Peyer's patch (tissue), 4 donors: Measurements from ENCODE around the gene TMCO4. TPM values are rescaled to one million over a fixed set of nuclear protein-coding genes. Genes with fewer than 3 reads are reported as not detected.

Source experiments
- DNase-seq, 3 donors: peaks; one replicate each; pipeline ENCODE4 v3.0.0-alpha.2; 2017 to 2019
- H3K27ac ChIP-seq, 4 donors: fragments of 200-600 bp; sonication (generic); one replicate each; pipeline ENCODE4 v1.5.1; 2016 to 2019
- H3K27me3 ChIP-seq, 2 donors: fragments of 200-600 bp; sonication (generic); one replicate each; pipeline ENCODE4 v1.5.1; 2019
- H3K36me3 ChIP-seq, 3 donors: fragments of 200-600 bp; sonication (generic); one replicate each; pipeline ENCODE4 v1.5.1; 2016 to 2019
- H3K4me1 ChIP-seq, 4 donors: fragments of 200-600 bp; sonication (generic); one replicate each; pipeline ENCODE4 v1.5.1; 2016 to 2019
- H3K4me3 ChIP-seq, 4 donors: fragments of 200-600 bp; sonication (generic); 1 replicate in 3 of 4; 2 replicates in 1 of 4; pipeline ENCODE4 v1.5.1; 2016 to 2019; ENCODE audit warnings: mild to moderate bottlenecking in 1 of 4
- H3K9me3 ChIP-seq, 4 donors: fragments of 200-600 bp; sonication (generic); one replicate each; pipeline ENCODE4 v1.5.1; 2016 to 2019; ENCODE audit warnings: mild to moderate bottlenecking in 1 of 4
- POLR2A ChIP-seq, 2 donors: fragments of 450-650 bp; IDR thresholded peaks; one replicate each; pipeline ENCODE4 v1.5.1; 2017; ENCODE audit warnings: antibody characterized with exemption in 2 of 2, mild to moderate bottlenecking in 2 of 2, moderate library complexity in 2 of 2
- total RNA-seq, 4 donors: library from RNA; depleted of rRNA; stranded (reverse); fragments of >200 nt; gene quantifications; one replicate each; pipeline ENCODE4 v1.1.0, GENCODE V29; 2016
- TF ChIP-seq, protein P1 (sequence below), 6 experiments: fragments of 450-650 bp in 4 of 6; fragments of 200-600 bp in 2 of 6; sonication (generic) in 1 of 6; IDR thresholded peaks; one replicate each; pipeline ENCODE4 v1.5.1; 2017 to 2019; ENCODE audit warnings: antibody characterized with exemption in 6 of 6, mild to moderate bottlenecking in 3 of 6, moderate library complexity in 1 of 6

The TMCO4 gene
- total RNA-seq, 4 donors from 2014 or later = 13.5 to 40.4 (median 26.1) TPM

DNA sequence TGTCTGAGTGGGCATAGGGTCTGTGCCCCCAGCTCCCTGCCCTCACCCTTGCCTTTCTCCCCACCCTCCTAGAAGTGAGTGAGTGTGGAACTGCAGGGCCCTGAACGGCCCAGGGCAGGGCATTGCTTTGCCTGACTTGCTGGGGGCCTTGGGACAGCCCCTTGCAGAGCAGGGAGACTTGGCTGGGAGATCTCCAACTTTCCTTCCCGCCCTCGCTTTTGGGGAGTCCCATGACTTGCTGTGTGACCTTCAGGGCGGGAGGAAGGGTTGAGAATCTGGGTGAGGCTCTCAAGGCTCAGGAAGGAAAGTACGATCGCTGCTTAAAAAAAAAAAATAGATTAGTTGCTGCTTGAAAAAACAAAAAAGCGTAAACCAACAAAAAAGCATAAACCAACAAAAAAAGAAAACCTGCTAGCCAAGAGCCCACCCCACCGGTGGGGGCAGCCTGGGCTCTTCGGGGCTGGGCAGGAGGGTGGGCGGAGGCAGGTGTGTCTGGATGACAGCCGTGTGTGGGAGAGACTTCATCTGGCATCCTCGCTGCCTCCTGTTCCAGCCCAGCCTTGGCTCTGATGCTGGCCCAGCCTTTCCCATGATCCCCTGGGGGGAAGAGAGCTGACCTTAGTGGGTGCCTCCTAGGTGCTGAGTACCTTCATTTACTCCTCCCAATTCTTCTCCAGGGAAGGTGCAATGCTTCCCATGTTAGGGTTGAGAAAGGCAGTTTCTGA is 149.1 kb downstream of the TMCO4 start:
- peak in 1 of 3 donors; percentile 53 for DNase-seq
- Histone ChIP-seq H3K27ac (peak overlapping the region; percentile 35 to 62 (median 56)), H3K9me3 (no peaks in the 10 kb centered on the region), H3K27me3 (no peaks in the 10 kb centered on the region), H3K4me3 (peak overlapping the region in 1 of 4 donors; percentile 91), H3K4me1 (peaks cover 0 to 82% (median 10%) of the 10 kb centered on the region in 4 donors), H3K36me3 (peaks cover 0 to 12% (median 0%) of the 10 kb centered on the region in 3 donors)
- no peak for TF ChIP-seq POLR2A (IDR thresholded peaks at IDR 0.05)
- TF ChIP-seq, protein P1, sequence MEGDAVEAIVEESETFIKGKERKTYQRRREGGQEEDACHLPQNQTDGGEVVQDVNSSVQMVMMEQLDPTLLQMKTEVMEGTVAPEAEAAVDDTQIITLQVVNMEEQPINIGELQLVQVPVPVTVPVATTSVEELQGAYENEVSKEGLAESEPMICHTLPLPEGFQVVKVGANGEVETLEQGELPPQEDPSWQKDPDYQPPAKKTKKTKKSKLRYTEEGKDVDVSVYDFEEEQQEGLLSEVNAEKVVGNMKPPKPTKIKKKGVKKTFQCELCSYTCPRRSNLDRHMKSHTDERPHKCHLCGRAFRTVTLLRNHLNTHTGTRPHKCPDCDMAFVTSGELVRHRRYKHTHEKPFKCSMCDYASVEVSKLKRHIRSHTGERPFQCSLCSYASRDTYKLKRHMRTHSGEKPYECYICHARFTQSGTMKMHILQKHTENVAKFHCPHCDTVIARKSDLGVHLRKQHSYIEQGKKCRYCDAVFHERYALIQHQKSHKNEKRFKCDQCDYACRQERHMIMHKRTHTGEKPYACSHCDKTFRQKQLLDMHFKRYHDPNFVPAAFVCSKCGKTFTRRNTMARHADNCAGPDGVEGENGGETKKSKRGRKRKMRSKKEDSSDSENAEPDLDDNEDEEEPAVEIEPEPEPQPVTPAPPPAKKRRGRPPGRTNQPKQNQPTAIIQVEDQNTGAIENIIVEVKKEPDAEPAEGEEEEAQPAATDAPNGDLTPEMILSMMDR (IDR thresholded peaks at IDR 0.05) = no peak

DNA sequence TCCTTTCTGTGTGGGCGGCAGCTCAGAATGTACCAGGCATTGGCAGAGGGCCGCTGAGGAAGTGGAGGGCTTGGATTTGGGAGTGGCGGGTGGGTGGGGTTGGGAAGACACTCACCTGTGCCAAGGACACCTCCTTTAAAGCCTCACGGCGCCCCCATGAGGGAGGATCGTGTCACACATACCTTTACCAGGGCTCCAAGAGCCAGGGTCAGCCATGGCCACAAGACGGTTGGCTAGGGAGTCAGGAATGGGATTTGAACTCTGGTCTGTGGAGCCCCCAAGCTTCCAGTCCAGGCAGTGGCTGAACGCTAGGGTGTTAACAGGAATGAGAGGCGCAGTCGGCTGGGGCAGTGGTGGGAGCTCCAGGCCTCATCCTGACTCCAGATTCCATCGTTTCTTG is 151.0 kb downstream of the TMCO4 start:
- H3K4me3 ChIP-seq = peak overlapping the region in 2 of 4 donors; percentile 90 to 91

DNA sequence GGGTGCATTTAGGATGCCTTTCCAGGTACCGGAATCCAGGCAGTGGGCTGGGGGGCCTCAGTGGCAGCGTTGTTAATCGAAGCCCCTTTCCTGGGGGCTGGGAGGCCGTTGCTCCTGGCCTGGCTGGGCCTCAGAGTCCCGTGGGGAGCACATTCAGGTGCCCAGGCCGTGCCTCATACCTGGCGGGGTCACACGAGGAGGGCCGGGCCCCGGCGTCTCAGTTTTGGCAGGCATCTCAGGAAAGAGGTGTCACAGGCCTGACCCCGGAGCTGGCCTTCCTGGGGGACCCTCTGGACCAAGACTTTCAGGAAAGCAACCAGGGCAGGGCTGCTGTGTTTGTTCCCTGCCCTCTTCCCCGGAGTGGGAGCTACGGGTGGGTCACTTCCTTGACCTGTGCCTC is 151.5 kb downstream of the TMCO4 start:
- H3K36me3 ChIP-seq = no peaks in the 10 kb centered on the region
- H3K4me3 ChIP-seq = peak overlapping the region in 2 of 4 donors; percentile 90 to 91
- peaks cover 9 to 64% (median 12%) of the 10 kb centered on the region in 4 donors for H3K4me1 ChIP-seq
- TF ChIP-seq POLR2A (IDR thresholded peaks at IDR 0.05) = no peak
- TF ChIP-seq, protein P1 (IDR thresholded peaks at IDR 0.05) = no peak
- no peaks in the 10 kb centered on the region for H3K9me3 ChIP-seq
- peak in 1 of 3 donors; percentile 55 for DNase-seq
- H3K27me3 ChIP-seq = no peaks in the 10 kb centered on the region
- H3K27ac ChIP-seq = peak overlapping the region; percentile 75 to 99 (median 95)

More for the DNA sequence above, 151.0 kb downstream of the TMCO4 start:
- Histone ChIP-seq H3K27ac (peak overlapping the region; percentile 75 to 99 (median 95)), H3K27me3 (no peaks in the 10 kb centered on the region), H3K9me3 (no peaks in the 10 kb centered on the region), H3K4me1 (peaks cover 9 to 64% (median 11%) of the 10 kb centered on the region in 4 donors), H3K36me3 (no peaks in the 10 kb centered on the region)
- DNase-seq = peak in 2 of 3 donors; percentile 86 to 88
- TF ChIP-seq POLR2A (IDR thresholded peaks at IDR 0.05) = no peak
- TF ChIP-seq, protein P1 (IDR thresholded peaks at IDR 0.05) = peak in 4 of 6 experiments; percentile 11 to 62 (median 42)

DNA sequence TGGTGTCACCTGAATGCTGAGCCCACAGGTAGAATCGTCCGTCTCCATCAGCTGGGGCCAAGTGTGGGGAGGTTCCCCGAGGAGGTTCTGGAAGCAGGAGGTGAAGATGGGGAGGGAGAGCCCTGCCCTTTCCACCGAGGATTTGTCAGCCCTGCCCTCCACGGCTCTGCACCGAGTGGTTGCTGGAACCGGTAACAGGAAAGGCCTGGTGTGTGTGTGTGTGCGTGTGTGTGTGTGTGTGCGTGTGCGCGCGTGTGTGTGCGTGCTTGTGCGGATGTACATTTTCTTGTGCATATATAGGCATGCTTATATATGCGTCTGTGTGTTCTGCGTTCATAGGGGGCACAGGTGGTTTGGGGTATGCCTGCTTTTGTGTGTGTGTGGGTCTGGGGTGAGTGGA is 152.1 kb downstream of the TMCO4 start:
- Histone ChIP-seq H3K27ac (peak overlapping the region; percentile 75 to 99 (median 95)), H3K27me3 (no peaks in the 10 kb centered on the region), H3K4me3 (peak overlapping the region in 3 of 4 donors; percentile 15 to 91 (median 90))

DNA sequence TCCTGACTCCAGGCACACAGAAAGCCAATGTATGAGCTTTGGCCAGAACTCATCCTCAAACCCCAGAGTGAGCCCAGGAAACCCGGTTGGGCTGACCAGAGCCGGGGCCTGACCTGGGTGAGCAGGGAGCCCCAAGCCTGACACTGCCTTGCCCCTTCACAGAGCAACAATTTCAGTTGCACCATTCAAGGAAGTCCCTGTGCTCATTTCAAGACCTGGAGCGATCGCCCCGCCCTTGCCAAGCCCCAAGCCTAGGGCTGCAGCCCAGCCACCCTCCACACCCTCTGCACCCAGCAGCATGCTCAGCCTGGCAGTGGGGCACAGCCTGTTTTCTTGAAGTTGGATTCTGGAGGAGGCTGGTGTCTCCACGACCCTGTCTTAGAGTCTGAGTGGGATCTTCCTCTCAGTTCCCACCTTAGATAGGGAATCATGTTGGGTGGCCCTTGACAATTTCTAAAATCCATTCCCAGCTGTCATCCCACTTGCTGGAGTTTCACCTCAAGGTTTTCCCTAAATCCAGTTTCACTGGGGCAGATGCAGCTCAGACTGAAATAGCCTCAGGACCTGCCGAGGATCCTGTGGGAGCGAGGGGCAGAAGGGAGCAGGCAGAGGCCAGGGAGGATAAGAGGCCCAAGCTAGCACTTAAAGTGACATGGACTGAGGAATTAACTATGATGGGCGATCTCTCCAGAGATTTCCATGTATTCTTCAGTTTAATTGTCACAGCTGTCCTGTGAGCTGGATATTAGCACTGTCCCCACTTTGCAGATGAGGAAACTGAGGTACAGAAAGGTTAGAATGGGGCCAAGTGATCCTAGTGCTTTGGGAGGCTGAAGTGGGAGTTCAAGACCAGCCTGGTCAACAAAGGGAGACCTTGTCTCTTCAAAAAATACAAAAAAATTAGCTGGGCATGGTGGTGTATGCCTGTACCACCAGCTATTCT is 153.1 kb downstream of the TMCO4 start:
- Histone ChIP-seq H3K4me1 (peaks cover 9 to 61% (median 12%) of the 10 kb centered on the region in 4 donors), H3K36me3 (no peaks in the 10 kb centered on the region), H3K27ac (peak overlapping the region; percentile 75 to 99 (median 95)), H3K9me3 (no peaks in the 10 kb centered on the region), H3K27me3 (no peaks in the 10 kb centered on the region), H3K4me3 (peak overlapping the region; percentile 63 to 91 (median 80))
- DNase-seq = peak in 2 of 3 donors; percentile 88
- TF ChIP-seq POLR2A (IDR thresholded peaks at IDR 0.05) = peak; percentile 71 to 90
- TF ChIP-seq, protein P1 (IDR thresholded peaks at IDR 0.05) = no peak

More for the DNA sequence above, 152.1 kb downstream of the TMCO4 start:
- Histone ChIP-seq H3K36me3 (no peaks in the 10 kb centered on the region), H3K4me1 (peaks cover 9 to 69% (median 12%) of the 10 kb centered on the region in 4 donors), H3K9me3 (no peaks in the 10 kb centered on the region)
- TF ChIP-seq, protein P1 (IDR thresholded peaks at IDR 0.05) = no peak
- no peak for TF ChIP-seq POLR2A (IDR thresholded peaks at IDR 0.05)
- peak in 1 of 3 donors; percentile 60 for DNase-seq
